ENCODE measurements around the gene SNTG2. TPM values are rescaled to one million over a fixed set of nuclear protein-coding genes. Genes with fewer than 3 reads are reported as not detected.
A peak's percentile ranks its signal among the peaks of the same experiment; 100 is the strongest.
"Not testable (repeated sequence)": the region's sequence is repeated elsewhere in the genome, so short reads cannot be mapped to it uniquely, and the experiment has no call there.

The SNTG2 gene
- total RNA-seq, 1 donor = not detected

GRCh38 chr2:1350111-1350510, 399.5 kb downstream of the SNTG2 start:
- DNase-seq (ENCODE audit: low read depth in 2 of 3, low spot score in 2 of 3) = no peak

DNA sequence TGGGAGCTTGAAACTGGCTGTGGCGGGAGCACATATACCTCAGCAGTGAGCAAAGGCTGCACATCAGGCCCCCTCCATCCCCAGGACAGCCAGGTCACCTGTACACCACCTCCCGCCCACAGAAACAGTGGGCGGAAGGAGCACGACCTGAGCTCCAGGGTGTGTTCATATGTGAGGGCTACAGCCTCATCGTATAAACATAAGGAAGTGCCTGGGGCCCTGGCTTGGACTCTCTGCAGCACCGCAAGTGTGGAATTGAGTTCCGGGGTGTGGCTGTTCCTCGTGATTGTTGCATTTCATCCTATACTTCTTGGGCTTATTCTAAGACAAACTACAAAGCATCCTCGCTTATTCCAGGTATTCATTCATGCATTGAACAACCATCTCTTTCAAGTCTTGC, 402.5 kb downstream of the SNTG2 start:
- DNase-seq (ENCODE audit: low read depth in 2 of 3, low spot score in 2 of 3) = no peak

GRCh38 chr2:1353543-1353942, 402.9 kb downstream of the SNTG2 start:
- no peak for DNase-seq (ENCODE audit: low read depth in 2 of 3, low spot score in 2 of 3)

DNA sequence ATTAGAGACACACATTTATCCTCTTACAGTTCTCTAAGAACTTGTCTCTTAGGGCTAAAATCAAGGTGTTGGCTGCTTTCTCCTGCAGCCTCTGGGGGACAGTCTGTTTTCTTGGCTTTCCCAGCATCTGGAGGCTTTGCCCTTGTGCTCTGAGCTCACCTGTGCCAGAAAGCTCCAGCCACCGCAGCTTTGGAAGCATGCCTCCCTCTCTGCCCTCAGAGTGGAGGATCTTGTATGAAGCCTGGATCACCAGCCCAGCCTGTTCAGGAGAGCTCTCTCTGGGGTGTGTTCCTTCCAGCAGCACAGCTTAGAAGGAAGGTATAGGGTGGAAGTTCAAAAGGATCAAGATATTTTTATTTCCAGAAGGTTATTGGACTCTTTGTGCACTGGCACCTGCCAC, 409.5 kb downstream of the SNTG2 start:
- DNase-seq (ENCODE audit: low read depth in 2 of 3, low spot score in 2 of 3) = no peak

- DNase-seq (ENCODE audit: low read depth in 2 of 3, low spot score in 2 of 3) = no peak
These were observed 410.1 kb downstream of the SNTG2 start for GRCh38 chr2:1360557-1361250.

DNA sequence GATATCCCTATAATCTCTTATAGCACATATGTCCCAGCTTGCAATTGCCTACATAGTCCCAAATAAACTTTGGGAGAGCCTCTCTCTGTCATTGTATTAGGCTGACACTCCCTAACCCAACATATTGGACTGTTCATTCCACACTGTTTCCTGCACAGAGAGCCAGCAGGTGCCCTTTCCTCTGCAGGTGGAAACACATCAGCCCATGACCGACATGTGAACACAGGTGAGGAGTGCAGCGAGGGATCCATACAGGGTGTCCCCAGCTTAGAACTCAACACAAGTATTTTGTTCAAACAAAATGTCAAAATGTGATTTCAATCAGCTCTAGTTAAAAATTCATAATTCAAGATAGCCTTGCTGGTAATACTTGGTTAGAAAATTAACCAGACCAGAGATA, 412.7 kb downstream of the SNTG2 start:
- DNase-seq (ENCODE audit: low read depth in 2 of 3, low spot score in 2 of 3) = no peak

GRCh38 chr2:1366546-1367134, 416.0 kb downstream of the SNTG2 start:
- DNase-seq (ENCODE audit: low read depth in 2 of 3, low spot score in 2 of 3) = peak in 1 of 3 donors; percentile 11

DNA sequence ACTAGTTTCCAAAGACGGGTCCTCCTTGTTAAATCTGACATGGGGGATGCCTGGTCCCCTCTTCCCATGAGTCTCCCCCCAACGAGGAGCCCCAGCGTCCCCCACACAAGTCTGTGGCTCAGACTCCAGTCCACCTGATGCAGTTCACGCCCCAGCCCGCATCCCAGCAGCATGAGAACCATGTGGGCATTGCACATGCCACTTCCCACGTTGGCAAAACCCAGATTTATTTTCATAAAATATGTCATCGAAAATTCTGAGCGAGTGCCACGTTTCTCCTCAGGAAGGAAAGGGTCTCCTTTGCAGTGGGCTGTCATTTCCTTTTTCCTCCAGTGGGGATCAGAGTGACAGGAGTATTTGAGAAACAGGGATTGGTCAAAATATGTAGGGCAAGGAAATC, 417.0 kb downstream of the SNTG2 start:
- DNase-seq (ENCODE audit: low read depth in 2 of 3, low spot score in 2 of 3) = no peak

DNA sequence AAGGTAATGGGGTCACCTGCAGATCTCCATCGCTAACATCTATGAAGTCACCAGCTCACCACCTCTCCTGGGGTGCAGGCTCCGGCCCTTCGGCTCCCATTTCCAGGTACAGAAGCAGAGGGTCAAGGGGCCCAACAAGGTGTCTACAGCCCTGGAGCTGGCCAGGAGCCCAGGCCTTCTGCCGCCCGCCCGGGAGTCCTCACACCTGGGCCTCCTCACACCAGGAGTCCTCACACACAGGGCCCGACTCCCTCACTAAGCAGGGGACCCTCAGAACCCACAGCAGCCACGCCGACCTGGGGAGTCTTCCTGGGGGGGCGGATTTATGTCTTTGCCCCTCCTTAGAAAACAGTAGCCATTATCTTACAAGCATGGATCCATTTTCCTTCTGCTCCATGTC, 419.3 kb downstream of the SNTG2 start:
- DNase-seq (ENCODE audit: low read depth in 2 of 3, low spot score in 2 of 3) = no peak

DNA sequence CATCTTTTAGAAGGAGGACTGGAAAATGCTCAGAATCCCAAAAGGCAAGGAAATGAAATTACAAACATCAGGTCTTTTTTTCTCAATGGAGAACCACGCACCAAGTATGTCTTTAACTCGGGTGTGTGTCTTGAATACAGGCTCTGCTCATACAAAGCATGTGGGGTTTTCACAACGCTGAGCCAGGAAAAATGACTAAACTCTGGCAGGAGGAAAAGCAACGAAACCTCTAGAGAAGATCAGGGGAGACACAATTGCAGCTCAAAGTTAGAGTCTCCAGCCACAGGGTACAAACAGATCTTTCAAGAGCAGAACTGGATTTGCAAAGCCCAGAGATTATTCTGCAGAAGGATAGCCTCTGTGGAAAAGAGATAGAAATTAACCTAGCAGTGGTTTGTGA, 419.8 kb downstream of the SNTG2 start:
- DNase-seq (ENCODE audit: low read depth in 2 of 3, low spot score in 2 of 3) = no peak

GRCh38 chr2:1371082-1371481, 420.4 kb downstream of the SNTG2 start:
- DNase-seq (ENCODE audit: low read depth in 2 of 3, low spot score in 2 of 3) = no peak

DNA sequence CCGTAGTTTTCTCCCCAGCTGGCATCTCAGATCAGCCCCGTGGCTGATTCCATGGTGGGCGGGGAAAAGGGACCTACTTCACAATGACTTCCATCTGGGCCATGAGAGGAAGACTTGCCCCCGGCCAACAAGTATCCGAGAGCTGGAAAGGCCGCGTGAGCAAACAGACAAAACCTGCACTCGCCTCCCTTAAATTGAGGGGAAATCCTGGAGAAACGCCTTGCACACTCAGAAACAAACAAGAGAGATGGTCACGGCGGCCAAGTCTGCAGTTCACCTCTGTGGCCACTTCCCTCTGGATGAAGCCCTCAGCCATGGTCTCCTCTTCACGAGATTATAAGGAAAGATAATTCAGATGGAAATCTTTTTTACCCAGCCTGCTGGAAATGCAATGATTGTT, 423.2 kb downstream of the SNTG2 start:
- DNase-seq (ENCODE audit: low read depth in 2 of 3, low spot score in 2 of 3) = no peak

- no peak for DNase-seq (ENCODE audit: low read depth in 2 of 3, low spot score in 2 of 3)
These were observed 423.6 kb downstream of the SNTG2 start for GRCh38 chr2:1374287-1374686.

- no peak for DNase-seq (ENCODE audit: low read depth in 2 of 3, low spot score in 2 of 3)
These were observed 425.1 kb downstream of the SNTG2 start for GRCh38 chr2:1375794-1376193.

DNA sequence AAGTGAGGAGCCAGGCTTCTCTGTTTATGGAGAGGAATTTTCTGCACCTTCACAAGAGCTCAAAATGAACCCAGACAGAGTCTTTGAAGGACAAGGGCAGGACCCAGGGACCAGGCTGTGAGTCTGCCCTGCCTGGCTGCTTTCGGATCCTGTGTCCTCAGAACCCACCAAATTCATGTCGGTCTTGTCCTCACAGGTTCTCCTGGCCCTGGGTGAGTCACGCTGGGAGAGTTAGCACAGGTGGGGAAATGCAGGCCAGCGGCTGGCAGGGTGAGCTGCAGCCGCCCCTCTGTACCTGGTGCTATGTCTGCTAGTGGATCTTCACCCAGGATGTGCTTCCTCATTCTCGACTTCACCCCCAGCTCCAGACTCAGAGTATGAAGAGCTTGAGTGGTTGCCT, 426.8 kb downstream of the SNTG2 start:
- no peak for DNase-seq (ENCODE audit: low read depth in 2 of 3, low spot score in 2 of 3)

DNA sequence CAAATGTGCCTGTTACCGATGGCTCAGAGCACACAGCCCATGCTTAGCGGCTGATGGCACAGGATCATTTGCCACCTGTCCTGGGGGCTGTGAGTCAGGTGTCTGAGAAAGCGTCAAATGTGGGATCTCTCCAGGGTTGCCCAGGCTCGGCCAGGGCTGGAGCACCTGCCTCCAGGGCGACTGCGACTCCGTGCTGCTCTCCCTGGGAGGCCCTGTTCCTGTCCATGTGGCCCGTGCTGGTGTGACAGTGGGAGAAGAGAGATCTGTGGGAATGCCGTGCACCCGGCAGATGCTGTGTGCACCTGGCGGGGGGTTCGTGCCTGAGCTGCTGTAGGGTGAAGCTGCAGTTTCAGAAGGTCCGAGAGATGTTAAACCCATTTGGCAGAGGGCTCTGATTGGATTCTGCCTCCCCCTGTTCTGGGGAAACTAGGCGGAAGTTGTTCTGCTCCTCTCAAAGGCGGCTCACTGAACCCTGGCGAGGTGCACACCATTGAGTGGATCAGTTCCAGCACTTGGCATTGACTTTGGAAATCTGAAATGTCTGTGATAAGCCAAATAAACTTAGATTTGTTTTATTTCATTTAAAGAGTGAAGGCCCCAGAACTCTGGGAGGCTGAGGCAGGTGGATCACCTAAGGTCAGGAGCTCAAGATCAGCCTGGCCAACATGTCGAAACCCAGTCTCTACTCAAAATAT, 428.0 kb downstream of the SNTG2 start:
- no peak for DNase-seq (ENCODE audit: low read depth in 2 of 3, low spot score in 2 of 3)

DNA sequence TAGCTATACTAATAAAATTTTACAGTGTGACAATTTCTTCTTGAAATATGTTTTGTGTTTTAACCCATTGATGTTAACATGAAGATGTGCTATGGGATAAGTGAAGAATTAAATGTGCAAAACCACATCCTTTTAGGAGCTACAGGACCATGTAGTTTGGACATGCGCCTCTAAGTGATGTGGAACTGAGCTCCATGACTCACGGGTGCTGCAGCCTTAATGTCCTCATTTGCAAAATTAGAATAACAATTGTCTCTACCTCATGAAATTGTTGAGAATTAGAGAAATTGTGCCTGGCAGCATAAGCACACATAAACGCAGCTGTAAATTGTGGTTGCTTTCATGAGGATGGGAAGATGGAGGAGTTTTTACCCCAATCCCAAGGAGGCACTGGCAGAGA, 431.0 kb downstream of the SNTG2 start:
- no peak for DNase-seq (ENCODE audit: low read depth in 2 of 3, low spot score in 2 of 3)

- DNase-seq (ENCODE audit: low read depth in 2 of 3, low spot score in 2 of 3) = not testable (repeated sequence)
These were observed 437.5 kb downstream of the SNTG2 start for GRCh38 chr2:1387954-1388725.

DNA sequence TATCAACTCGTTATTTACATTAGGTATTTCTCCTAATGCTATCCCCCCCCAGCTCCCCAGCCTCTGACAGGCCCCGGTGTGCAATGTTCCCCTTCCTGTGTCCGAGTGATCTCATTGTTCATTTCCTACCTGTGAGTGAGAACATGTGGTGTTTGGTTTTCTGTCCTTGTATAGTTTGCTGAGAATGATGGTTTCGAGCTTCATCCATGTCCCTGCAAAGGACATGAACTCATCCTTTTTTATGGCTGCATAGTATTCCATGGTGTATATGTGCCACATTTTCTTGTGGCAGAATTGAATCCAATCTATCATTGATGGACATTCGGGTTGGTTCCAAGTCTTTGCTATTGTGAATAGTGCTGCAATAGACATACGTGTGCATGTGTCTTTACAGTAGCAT, 439.5 kb downstream of the SNTG2 start:
- not testable (repeated sequence) for DNase-seq (ENCODE audit: low read depth in 2 of 3, low spot score in 2 of 3)

- no peak for DNase-seq (ENCODE audit: low read depth in 2 of 3, low spot score in 2 of 3)
These were observed 442.7 kb downstream of the SNTG2 start for GRCh38 chr2:1393321-1393720.

DNA sequence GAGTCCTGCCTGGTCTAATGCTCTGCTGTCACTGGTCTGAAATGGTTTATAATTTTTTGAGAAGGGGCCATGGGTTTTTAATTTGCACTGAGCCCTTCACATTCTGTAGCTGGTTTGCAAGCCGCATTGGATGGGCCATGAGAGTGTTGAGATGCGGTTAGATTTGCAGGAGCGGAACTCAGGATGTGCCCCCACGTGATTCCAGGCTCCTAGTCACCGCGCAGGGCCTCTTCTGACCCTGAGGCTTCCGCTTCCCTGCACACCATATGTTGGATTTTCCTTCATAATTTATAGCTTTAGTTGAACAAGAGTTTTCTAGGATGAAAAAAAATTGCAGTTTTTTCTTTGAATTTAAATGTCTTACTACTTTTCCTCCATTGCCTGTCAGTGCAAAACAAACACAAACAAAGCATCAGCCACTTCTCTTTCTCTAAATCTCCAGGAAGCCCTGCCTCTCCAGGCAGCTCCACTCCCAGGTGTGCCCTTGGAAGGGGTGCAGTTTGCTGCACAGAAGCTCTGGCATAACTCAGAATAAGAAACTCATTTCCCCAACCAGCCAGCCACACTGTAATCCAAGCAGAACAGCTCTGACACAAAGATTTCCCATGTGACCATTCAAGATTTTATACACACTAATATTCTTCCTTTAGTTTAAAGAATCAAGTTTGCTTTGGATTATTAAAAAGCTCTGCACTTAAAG, 444.2 kb downstream of the SNTG2 start:
- DNase-seq (ENCODE audit: low read depth in 2 of 3, low spot score in 2 of 3) = no peak
